BJ (cell line): Measurements from ENCODE around the gene IREB2. TPM values are rescaled to one million over a fixed set of nuclear protein-coding genes. Genes with fewer than 3 reads are reported as not detected.

Experiments used
- CTCF ChIA-PET: fragments of 350-600 bp; formaldehyde crosslinking; extraction: SDS; loops from one replicate; lab custom pipeline; 2021; ENCODE audit warnings: antibody characterized with exemption, inconsistent platforms; lab: Yijun Ruan, JAX
- POLR2A ChIA-PET: fragments of 300-600 bp; sonication (Branson Sonifier 250); formaldehyde crosslinking; extraction: SDS; loops from one replicate; lab custom pipeline; 2021; ENCODE audit warnings: antibody characterized with exemption; lab: Charles Lee
- DNase-seq: peaks from one replicate; pipeline ENCODE4 v3.0.0-alpha.2; 2011; ENCODE audit warnings: low read depth
- H3K27me3 ChIP-seq: 2 replicates; pipeline ENCODE4 v1.6.0; 2011; ENCODE audit warnings: low read length; ENCODE audit not compliant: control insufficient read depth, insufficient read depth
- H3K36me3 ChIP-seq: 2 replicates; pipeline ENCODE4 v1.5.1; 2011; ENCODE audit warnings: low read length; ENCODE audit not compliant: control insufficient read depth, insufficient read depth
- H3K4me3 ChIP-seq: 2 replicates; pipeline ENCODE4 v1.5.1; 2011; ENCODE audit warnings: low read depth, mild to moderate bottlenecking, control low read depth, low read length
- CTCF ChIP-seq: IDR thresholded peaks from 2 replicates; pipeline ENCODE4 v1.5.1; 2011; ENCODE audit warnings: low read depth, mild to moderate bottlenecking, control low read depth, inconsistent platforms, low read length, moderate library complexity; ENCODE audit not compliant: insufficient read depth
- polyA plus RNA-seq: library from polyadenylated mRNA; depleted of rRNA; stranded (reverse); fragments of >200 nt; gene quantifications from 2 replicates; pipeline ENCODE4 v1.2.3, GENCODE V29; 2011

IREB2 gene
- polyA plus RNA-seq, 1 experiment, result 11.1 TPM

DNA sequence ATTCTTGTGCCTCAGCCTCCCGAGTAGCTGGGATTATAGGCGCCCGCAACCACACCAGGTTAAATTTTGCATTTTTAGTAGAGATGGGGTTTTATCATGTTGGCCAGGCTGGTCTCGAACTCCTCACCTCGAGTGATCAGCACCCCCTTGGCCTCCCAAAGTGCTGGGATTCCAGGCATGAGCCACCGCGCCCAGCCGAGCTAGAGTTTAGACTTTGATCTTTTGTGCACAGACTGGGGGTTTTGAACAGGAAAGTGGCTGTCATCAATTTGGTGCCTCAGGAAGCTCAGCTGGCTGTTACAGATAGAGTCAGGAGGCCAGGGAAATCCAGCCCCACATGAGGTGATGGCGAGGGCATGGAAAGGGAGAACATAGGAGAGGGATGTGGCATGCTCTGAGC, 19.3 kb upstream of the IREB2 start:
- no peak overlapping the region for H3K4me3 ChIP-seq
- no peak for TF ChIP-seq CTCF
- H3K36me3 ChIP-seq, result no peaks in the 10 kb centered on the region
- ChIA-PET POLR2A (no interaction called here), CTCF (interaction anchor here (0.8 to 22.8 kb wide), 5 partner anchors 10 to 104 kb away, joined by 3 to 578 read pairs (median 4); partner anchors contain the start of gene IREB2)
- no peak for DNase-seq
- no peaks in the 10 kb centered on the region for H3K27me3 ChIP-seq

DNA sequence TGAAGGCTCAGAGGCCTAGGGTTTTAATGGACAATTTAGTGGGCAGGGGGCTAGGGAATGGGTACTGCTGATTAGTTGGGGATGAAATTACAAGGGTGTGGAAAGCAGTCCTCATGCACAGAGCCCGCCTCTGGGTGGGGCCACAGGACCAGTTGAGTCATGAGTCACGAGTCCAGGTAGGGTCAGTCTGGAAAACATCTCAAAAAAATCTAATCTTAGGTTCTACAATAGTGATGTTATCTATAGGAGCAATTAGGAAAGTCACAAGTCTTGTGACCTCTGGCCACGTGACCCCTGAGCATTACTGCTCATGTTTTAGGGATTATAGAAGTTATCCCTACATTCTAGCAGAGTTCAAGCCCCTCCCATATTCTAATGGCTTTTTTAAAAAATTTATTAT, 18.6 kb upstream of the IREB2 start:
- CTCF ChIA-PET, result interaction anchor here (1.3 to 22.8 kb wide), 3 partner anchors 20 to 105 kb away, joined by 3 to 578 read pairs (median 46); no protein-coding TSS in a partner anchor
- DNase-seq, result no peak
- no peak for TF ChIP-seq CTCF
- Histone ChIP-seq H3K4me3 (no peak overlapping the region), H3K27me3 (peaks cover 2% of the 10 kb centered on the region), H3K36me3 (no peaks in the 10 kb centered on the region)
- POLR2A ChIA-PET, result no interaction called here

GRCh38 chr15:78420220-78420619, 17.8 kb upstream of the IREB2 start:
- Histone ChIP-seq H3K27me3 (peaks cover 6% of the 10 kb centered on the region), H3K36me3 (no peaks in the 10 kb centered on the region), H3K4me3 (no peak overlapping the region)
- no peak for TF ChIP-seq CTCF
- ChIA-PET CTCF (interaction anchor here (4.0 to 22.8 kb wide), 2 partner anchors 23 to 106 kb away, joined by 46 to 578 read pairs; no protein-coding TSS in a partner anchor), POLR2A (no interaction called here)
- DNase-seq, result no peak

GRCh38 chr15:78420766-78421165, 17.2 kb upstream of the IREB2 start:
- H3K4me3 ChIP-seq, result no peak overlapping the region
- H3K36me3 ChIP-seq, result no peaks in the 10 kb centered on the region
- CTCF ChIA-PET, result interaction anchor here (0.9 to 22.8 kb wide), 5 partner anchors 11 to 106 kb away, joined by 3 to 578 read pairs (median 25); partner anchors contain the start of gene IREB2
- POLR2A ChIA-PET, result no interaction called here
- TF ChIP-seq CTCF, result no peak
- no peak for DNase-seq
- peaks cover 6% of the 10 kb centered on the region for H3K27me3 ChIP-seq

GRCh38 chr15:78421238-78421965, 16.6 kb upstream of the IREB2 start:
- no peak overlapping the region for H3K4me3 ChIP-seq
- no peak for TF ChIP-seq CTCF
- peaks cover 6% of the 10 kb centered on the region for H3K27me3 ChIP-seq
- H3K36me3 ChIP-seq, result no peaks in the 10 kb centered on the region
- CTCF ChIA-PET, result interaction anchor here (0.6 to 22.8 kb wide), 6 partner anchors 10 to 107 kb away, joined by 3 to 578 read pairs (median 14); partner anchors contain the start of gene IREB2
- POLR2A ChIA-PET, result no interaction called here
- no peak for DNase-seq
